ENCODE data around the gene CEBPZ. TPM values are rescaled to one million over a fixed set of nuclear protein-coding genes. Genes with fewer than 3 reads are reported as not detected.

The CEBPZ gene
- total and polyA plus RNA-seq, 2 of the 13 experiments (the other 11 are each of a cell fraction or from before 2014, with no cell fraction given): 14.4 to 117 TPM

- TF ChIP-seq, protein P1, sequence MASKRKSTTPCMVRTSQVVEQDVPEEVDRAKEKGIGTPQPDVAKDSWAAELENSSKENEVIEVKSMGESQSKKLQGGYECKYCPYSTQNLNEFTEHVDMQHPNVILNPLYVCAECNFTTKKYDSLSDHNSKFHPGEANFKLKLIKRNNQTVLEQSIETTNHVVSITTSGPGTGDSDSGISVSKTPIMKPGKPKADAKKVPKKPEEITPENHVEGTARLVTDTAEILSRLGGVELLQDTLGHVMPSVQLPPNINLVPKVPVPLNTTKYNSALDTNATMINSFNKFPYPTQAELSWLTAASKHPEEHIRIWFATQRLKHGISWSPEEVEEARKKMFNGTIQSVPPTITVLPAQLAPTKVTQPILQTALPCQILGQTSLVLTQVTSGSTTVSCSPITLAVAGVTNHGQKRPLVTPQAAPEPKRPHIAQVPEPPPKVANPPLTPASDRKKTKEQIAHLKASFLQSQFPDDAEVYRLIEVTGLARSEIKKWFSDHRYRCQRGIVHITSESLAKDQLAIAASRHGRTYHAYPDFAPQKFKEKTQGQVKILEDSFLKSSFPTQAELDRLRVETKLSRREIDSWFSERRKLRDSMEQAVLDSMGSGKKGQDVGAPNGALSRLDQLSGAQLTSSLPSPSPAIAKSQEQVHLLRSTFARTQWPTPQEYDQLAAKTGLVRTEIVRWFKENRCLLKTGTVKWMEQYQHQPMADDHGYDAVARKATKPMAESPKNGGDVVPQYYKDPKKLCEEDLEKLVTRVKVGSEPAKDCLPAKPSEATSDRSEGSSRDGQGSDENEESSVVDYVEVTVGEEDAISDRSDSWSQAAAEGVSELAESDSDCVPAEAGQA (IDR thresholded peaks at IDR 0.05; ENCODE audit: low read depth): peak; percentile 96
- TF ChIP-seq, protein P1 (CRISPR knock-in tag; IDR thresholded peaks at IDR 0.05; ENCODE audit: borderline replicate concordance): peak; percentile 84
- peak; percentile 97; the same call in 1 of the 2 replicates for TF ChIP-seq RORA (CRISPR knock-in tag; IDR thresholded peaks at IDR 0.05)
- TF ChIP-seq ZNF841 (CRISPR knock-in tag; IDR thresholded peaks at IDR 0.05; ENCODE audit: borderline replicate concordance): no peak
- no peak for TF ChIP-seq ZNF775 (CRISPR knock-in tag; IDR thresholded peaks at IDR 0.05; ENCODE audit: borderline replicate concordance)
- peak; percentile 68; the same call in 1 of the 2 replicates for TF ChIP-seq FOXK1 (CRISPR knock-in tag; IDR thresholded peaks at IDR 0.05; ENCODE audit: borderline replicate concordance, low read depth)
- no peak for TF ChIP-seq ATAD3A (CRISPR knock-in tag; IDR thresholded peaks at IDR 0.05)
- no peak; the same call in 1 of the 2 replicates for TF ChIP-seq ZNF34 (CRISPR knock-in tag; IDR thresholded peaks at IDR 0.05; ENCODE audit: borderline replicate concordance)
- TF ChIP-seq ZNF274 (CRISPR knock-in tag; IDR thresholded peaks at IDR 0.05): peak; percentile 92
- peak; percentile 78; the same call in 1 of the 2 replicates for TF ChIP-seq CAMTA2 (CRISPR knock-in tag; IDR thresholded peaks at IDR 0.05; ENCODE audit: borderline replicate concordance)
- no peak; the same call in 1 of the 2 replicates for TF ChIP-seq GFI1 (CRISPR knock-in tag; IDR thresholded peaks at IDR 0.05; ENCODE audit: borderline replicate concordance)
- peak; percentile 68; the same call in 1 of the 2 replicates for TF ChIP-seq SETDB1 (CRISPR knock-in tag; IDR thresholded peaks at IDR 0.05; ENCODE audit: borderline replicate concordance)
- TF ChIP-seq RFX1 (IDR thresholded peaks at IDR 0.05): no peak
- peak; percentile 94 for TF ChIP-seq ELF3 (CRISPR knock-in tag; IDR thresholded peaks at IDR 0.05)
- TF ChIP-seq, protein P2, sequence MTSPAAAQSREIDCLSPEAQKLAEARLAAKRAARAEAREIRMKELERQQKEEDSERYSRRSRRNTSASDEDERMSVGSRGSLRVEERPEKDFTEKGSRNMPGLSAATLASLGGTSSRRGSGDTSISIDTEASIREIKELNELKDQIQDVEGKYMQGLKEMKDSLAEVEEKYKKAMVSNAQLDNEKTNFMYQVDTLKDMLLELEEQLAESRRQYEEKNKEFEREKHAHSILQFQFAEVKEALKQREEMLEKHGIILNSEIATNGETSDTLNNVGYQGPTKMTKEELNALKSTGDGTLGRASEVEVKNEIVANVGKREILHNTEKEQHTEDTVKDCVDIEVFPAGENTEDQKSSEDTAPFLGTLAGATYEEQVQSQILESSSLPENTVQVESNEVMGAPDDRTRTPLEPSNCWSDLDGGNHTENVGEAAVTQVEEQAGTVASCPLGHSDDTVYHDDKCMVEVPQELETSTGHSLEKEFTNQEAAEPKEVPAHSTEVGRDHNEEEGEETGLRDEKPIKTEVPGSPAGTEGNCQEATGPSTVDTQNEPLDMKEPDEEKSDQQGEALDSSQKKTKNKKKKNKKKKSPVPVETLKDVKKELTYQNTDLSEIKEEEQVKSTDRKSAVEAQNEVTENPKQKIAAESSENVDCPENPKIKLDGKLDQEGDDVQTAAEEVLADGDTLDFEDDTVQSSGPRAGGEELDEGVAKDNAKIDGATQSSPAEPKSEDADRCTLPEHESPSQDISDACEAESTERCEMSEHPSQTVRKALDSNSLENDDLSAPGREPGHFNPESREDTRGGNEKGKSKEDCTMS (CRISPR knock-in tag; conservative IDR thresholded peaks at IDR 0.05): peak; percentile 52; the same call in 1 of the 2 replicates
- TF ChIP-seq ELK4 (CRISPR knock-in tag; IDR thresholded peaks at IDR 0.05; ENCODE audit: borderline replicate concordance): no peak
- TF ChIP-seq ZBTB42 (CRISPR knock-in tag; IDR thresholded peaks at IDR 0.05): peak; percentile 54
- no peak for TF ChIP-seq MIER3 (CRISPR knock-in tag; IDR thresholded peaks at IDR 0.05; ENCODE audit: borderline replicate concordance)
- peak; percentile 98 for TF ChIP-seq KDM2A (CRISPR knock-in tag; IDR thresholded peaks at IDR 0.05; ENCODE audit: borderline replicate concordance, low read depth)
- peak; percentile 25 for TF ChIP-seq ZNF83 (CRISPR knock-in tag; IDR thresholded peaks at IDR 0.05; ENCODE audit: borderline replicate concordance)
Observed at GRCh38 chr2:37231241-37232130, at the start of gene CEBPZ, which contains the start of gene NDUFAF7 (continued).
